Pancreas (tissue), 10 donors: ENCODE results near the gene ZACN. TPM values are rescaled to one million over a fixed set of nuclear protein-coding genes. Genes with fewer than 3 reads are reported as not detected.
"Not testable (repeated sequence)": the region's sequence is repeated elsewhere in the genome, so short reads cannot be mapped to it uniquely, and the experiment has no call there.

Experiments used
- ATAC-seq, 4 donors: fragments of 200-7000 bp; cut with Tn5 transposase; one replicate each; pipeline versions ENCODE4 v1.8.0 to v1.9.1; 2020; ENCODE audit warnings: mild to moderate bottlenecking in 4 of 4, moderate library complexity in 4 of 4
- DNase-seq, 6 donors: peaks; one replicate each; pipeline ENCODE4 v3.0.0-alpha.2; 2020
- FAIRE-seq: peaks from 2 replicates; lab custom pipeline; 2012; peaks lifted over from hg19 to GRCh38; lab: Jason Lieb, UNC
- H3K27ac ChIP-seq, 4 donors: fragments of 200-600 bp; sonication (generic); 1 replicate in 3 of 4; 2 replicates in 1 of 4; pipeline versions ENCODE4 v1.5.0 to v1.8.0; 2020
- H3K27me3 ChIP-seq, 4 donors: fragments of 200-600 bp; one replicate each; pipeline ENCODE4 v1.8.0; 2021
- H3K36me3 ChIP-seq, 3 donors: fragments of 200-600 bp; sonication (generic) in 1 of 3; one replicate each; pipeline versions ENCODE4 v1.5.0 to v1.8.0; 2020 to 2021
- H3K4me1 ChIP-seq, 3 donors: fragments of 200-600 bp; one replicate each; pipeline ENCODE4 v1.8.0; 2021
- H3K4me3 ChIP-seq, 4 donors: fragments of 200-600 bp; sonication (generic) in 2 of 4; one replicate each; pipeline versions ENCODE4 v1.5.0 to v1.8.0; 2020 to 2021
- H3K9me3 ChIP-seq, 4 donors: fragments of 200-600 bp; one replicate each; pipeline ENCODE4 v1.8.0; 2021
- WGBS, 2 donors: extraction: QIAGEN DNeasy Blood & Tissue Kit; methylation state at CpG; one replicate each; pipeline ENCODE4 v1.1.7; 2013; 5-methylcytosine and 5-hydroxymethylcytosine counted together
- intact Hi-C, 3 donors: fragments of 100-400 bp; cut with DNase I; formaldehyde crosslinking; loops; one replicate each; pipeline versions ENCODE4 v1.11.1 to v1.14.2; 2022
- polyA plus RNA-seq, 2 donors: library from polyadenylated mRNA; stranded (reverse); fragments of 200-250 nt; gene quantifications; one replicate each; pipeline ENCODE4 v1.2.3, GENCODE V29; 2013
- total RNA-seq, 6 donors: library from RNA; stranded (reverse); fragmentation: NEBNext Ultra II Directional in 4 of 6; extraction: Animal tissue kit (Norgen Biotek cat#: 25700) in 4 of 6; gene quantifications; one replicate each; pipeline versions ENCODE4 v1.2.1 to v1.2.4, GENCODE V29; 2021 to 2023
- TF ChIP-seq, protein P1 (sequence below), 4 donors: fragments of 200-600 bp; sonication (generic) in 3 of 4; IDR thresholded peaks; one replicate each; pipeline versions ENCODE4 v1.5.0 to v1.8.0; 2021; ENCODE audit warnings: antibody characterized with exemption in 4 of 4
- donor health status: healthy with polysubstance abuse.
- donor health status: DM: no; HTN: no; CAD: no; lungs with moderate emphysema.
- donor health status: DM: no; HTN: no; CAD: no.
- donor health status: control.
- donor health status: control.
- donor health status: Bipolar disorder and iron deficiency.
- donor health status: DM: yes; HTN: yes; CAD: no.
- donor health status: DM: no; HTN: no; CAD: no.
- donor health status: DM: no; HTN: no; CAD: no.
- donor health status: DM: yes; HTN: yes; CAD: no.

Gene ZACN
- total and polyA plus RNA-seq, 8 donors = 0.06 to 4.2 (median 3.4) TPM; not detected in 5

DNA sequence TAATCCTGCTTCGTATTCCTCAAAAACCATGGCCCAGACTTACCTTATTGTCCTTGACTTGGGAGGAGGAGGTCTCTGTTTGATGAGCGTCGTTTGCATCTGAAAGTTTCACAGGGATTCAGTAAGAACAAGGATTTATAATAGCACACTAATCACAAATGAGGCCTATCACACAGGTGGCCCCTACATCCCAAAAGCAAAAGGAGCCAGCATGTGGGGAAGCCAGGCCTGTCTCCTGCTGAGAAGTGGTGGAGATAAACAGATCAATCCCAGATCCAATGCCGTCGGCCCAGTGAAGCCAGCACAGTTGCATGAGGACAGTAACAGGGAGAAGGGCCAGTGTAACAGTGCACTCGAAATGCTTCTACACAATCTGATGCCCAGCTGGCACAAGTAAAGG is 38.6 kb upstream of the ZACN start:
- FAIRE-seq = no peak

GRCh38 chr17:76042868-76043267 is 36.1 kb upstream of the ZACN start:
- H3K36me3 ChIP-seq = peaks cover 4 to 100% (median 59%) of the 10 kb centered on the region in 3 donors
- H3K27me3 ChIP-seq, H3K9me3 ChIP-seq, H3K4me3 ChIP-seq, H3K27ac ChIP-seq, ATAC-seq, intact Hi-C loops, DNase-seq, H3K4me1 ChIP-seq, FAIRE-seq: not testable (repeated sequence)
- 96 to 98% methylated on average over 3 of the region's 3 CpGs for WGBS, 2 donors

More for the DNA sequence above, 38.6 kb upstream of the ZACN start:
- Histone ChIP-seq H3K4me3 (no peak overlapping the region), H3K27ac (no peak overlapping the region), H3K4me1 (no peaks in the 10 kb centered on the region), H3K27me3 (no peaks in the 10 kb centered on the region), H3K36me3 (peaks cover 0 to 77% (median 38%) of the 10 kb centered on the region in 3 donors), H3K9me3 (no peaks in the 10 kb centered on the region)
- DNase-seq = no peak
- intact Hi-C loops = no loop called here
- no peak for ATAC-seq
- 66% methylated on average over 6 of the region's 6 CpGs for WGBS, 2 donors
- TF ChIP-seq, protein P1, sequence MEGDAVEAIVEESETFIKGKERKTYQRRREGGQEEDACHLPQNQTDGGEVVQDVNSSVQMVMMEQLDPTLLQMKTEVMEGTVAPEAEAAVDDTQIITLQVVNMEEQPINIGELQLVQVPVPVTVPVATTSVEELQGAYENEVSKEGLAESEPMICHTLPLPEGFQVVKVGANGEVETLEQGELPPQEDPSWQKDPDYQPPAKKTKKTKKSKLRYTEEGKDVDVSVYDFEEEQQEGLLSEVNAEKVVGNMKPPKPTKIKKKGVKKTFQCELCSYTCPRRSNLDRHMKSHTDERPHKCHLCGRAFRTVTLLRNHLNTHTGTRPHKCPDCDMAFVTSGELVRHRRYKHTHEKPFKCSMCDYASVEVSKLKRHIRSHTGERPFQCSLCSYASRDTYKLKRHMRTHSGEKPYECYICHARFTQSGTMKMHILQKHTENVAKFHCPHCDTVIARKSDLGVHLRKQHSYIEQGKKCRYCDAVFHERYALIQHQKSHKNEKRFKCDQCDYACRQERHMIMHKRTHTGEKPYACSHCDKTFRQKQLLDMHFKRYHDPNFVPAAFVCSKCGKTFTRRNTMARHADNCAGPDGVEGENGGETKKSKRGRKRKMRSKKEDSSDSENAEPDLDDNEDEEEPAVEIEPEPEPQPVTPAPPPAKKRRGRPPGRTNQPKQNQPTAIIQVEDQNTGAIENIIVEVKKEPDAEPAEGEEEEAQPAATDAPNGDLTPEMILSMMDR (IDR thresholded peaks at IDR 0.05) = no peak

- FAIRE-seq, intact Hi-C loops, ATAC-seq, H3K27me3 ChIP-seq, H3K4me1 ChIP-seq, H3K9me3 ChIP-seq, H3K27ac ChIP-seq, DNase-seq, H3K4me3 ChIP-seq: not testable (repeated sequence)
- WGBS, 2 donors = 70 to 78% methylated on average over 11 of the region's 11 CpGs
- peaks cover 4 to 100% (median 65%) of the 10 kb centered on the region in 3 donors for H3K36me3 ChIP-seq
Observed at GRCh38 chr17:76044475-76045007, 34.4 kb upstream of the ZACN start.

DNA sequence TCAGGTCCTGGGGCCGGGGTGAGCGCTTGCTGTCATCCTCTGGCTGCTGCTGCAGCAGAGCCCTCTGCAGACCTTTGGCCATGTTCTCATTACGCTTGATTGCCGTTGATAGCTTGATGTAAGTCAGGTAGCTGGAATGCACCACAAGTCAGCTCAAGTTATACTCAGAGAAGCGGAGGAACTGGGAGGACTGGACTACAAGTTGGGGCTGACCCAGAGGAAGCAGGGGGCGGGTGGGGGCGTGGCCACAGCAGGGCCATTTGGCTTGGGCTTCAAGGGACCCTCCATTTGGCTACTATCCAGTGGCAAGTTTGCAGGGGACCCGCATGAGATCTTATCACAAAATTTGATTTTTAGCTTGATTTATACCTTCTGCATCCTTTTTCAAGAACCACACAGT is 32.9 kb upstream of the ZACN start:
- no peak for FAIRE-seq
- ATAC-seq = no peak
- no peaks in the 10 kb centered on the region for H3K27me3 ChIP-seq
- TF ChIP-seq, protein P1 (IDR thresholded peaks at IDR 0.05) = no peak
- H3K27ac ChIP-seq = no peak overlapping the region
- 86 to 91% methylated on average over 8 of the region's 8 CpGs for WGBS, 2 donors
- peaks cover 4 to 95% (median 56%) of the 10 kb centered on the region in 3 donors for H3K36me3 ChIP-seq
- intact Hi-C loops = no loop called here
- no peak for DNase-seq
- H3K4me1 ChIP-seq = no peaks in the 10 kb centered on the region
- H3K4me3 ChIP-seq = no peak overlapping the region
- H3K9me3 ChIP-seq = no peaks in the 10 kb centered on the region

- Histone ChIP-seq H3K27ac (no peak overlapping the region), H3K4me1 (peaks cover 0 to 7% (median 0%) of the 10 kb centered on the region in 3 donors), H3K4me3 (no peak overlapping the region), H3K36me3 (peaks cover 4 to 74% (median 50%) of the 10 kb centered on the region in 3 donors), H3K27me3 (no peaks in the 10 kb centered on the region), H3K9me3 (no peaks in the 10 kb centered on the region)
- WGBS, 2 donors = 82 to 88% methylated on average over 9 of the region's 9 CpGs
- ATAC-seq (no peak), DNase-seq (no peak), FAIRE-seq (no peak)
- intact Hi-C loops = no loop called here
- TF ChIP-seq, protein P1 (IDR thresholded peaks at IDR 0.05) = no peak
Observed at GRCh38 chr17:76048025-76048605, 30.9 kb upstream of the ZACN start.

DNA sequence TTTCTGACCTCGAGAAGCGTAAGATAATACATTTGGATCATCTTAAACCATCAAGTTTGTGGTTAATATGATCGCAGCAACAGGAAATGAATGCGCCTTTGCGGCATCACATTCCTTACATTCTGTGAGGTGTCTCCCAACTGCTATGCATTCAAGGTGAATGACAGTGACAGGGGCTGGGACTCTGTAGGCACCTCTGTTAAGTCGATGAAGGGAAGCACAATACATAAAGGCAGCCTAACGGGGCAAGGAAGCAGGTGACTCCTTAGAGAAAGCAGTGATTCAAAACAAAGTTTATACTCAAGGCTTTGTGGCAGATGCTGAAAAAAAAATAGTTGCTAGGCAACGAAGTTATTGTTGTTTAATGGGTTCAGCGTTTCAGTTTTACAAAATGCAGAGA is 30.3 kb upstream of the ZACN start:
- Histone ChIP-seq H3K4me3 (no peak overlapping the region), H3K27ac (no peak overlapping the region), H3K4me1 (peaks cover 0 to 7% (median 0%) of the 10 kb centered on the region in 3 donors), H3K27me3 (no peaks in the 10 kb centered on the region), H3K36me3 (peaks cover 4 to 70% (median 44%) of the 10 kb centered on the region in 3 donors), H3K9me3 (no peaks in the 10 kb centered on the region)
- DNase-seq (no peak), ATAC-seq (no peak), FAIRE-seq (no peak)
- WGBS, 2 donors = 82 to 85% methylated on average over 9 of the region's 9 CpGs
- intact Hi-C loops = no loop called here
- TF ChIP-seq, protein P1 (IDR thresholded peaks at IDR 0.05) = no peak
